ENCODE data around the gene SDK1.

SDK1 gene

GRCh38 chr7:3345699-3346481 lies 44.8 kb downstream of the SDK1 start:
- DNase-seq, result no peak

- DNase-seq, result no peak
Observed at GRCh38 chr7:3349126-3349525, 48.1 kb downstream of the SDK1 start.

GRCh38 chr7:3356173-3356572 lies 55.1 kb downstream of the SDK1 start:
- no peak for DNase-seq

GRCh38 chr7:3358991-3359390 lies 57.9 kb downstream of the SDK1 start:
- no peak for DNase-seq

- peak; percentile 5 for DNase-seq
Observed at GRCh38 chr7:3367261-3367660, 66.2 kb downstream of the SDK1 start.

GRCh38 chr7:3370068-3370830 lies 69.2 kb downstream of the SDK1 start:
- DNase-seq, result no peak

- DNase-seq, result no peak
Observed at GRCh38 chr7:3370921-3371320, 69.9 kb downstream of the SDK1 start.

- DNase-seq, result peak; percentile 28
Observed at GRCh38 chr7:3371601-3372000, 70.5 kb downstream of the SDK1 start.

GRCh38 chr7:3374239-3374638 lies 73.2 kb downstream of the SDK1 start:
- no peak for DNase-seq

- no peak for DNase-seq
Observed at GRCh38 chr7:3378390-3379150, 77.5 kb downstream of the SDK1 start.

- DNase-seq, result no peak
Observed at GRCh38 chr7:3380034-3380433, 79.0 kb downstream of the SDK1 start.

GRCh38 chr7:3380886-3381685 lies 80.0 kb downstream of the SDK1 start:
- DNase-seq, result no peak

- no peak for DNase-seq
Observed at GRCh38 chr7:3386423-3387190, 85.6 kb downstream of the SDK1 start.

GRCh38 chr7:3393862-3394261 lies 92.8 kb downstream of the SDK1 start:
- peak; percentile 5 for DNase-seq

- DNase-seq, result no peak
Observed at GRCh38 chr7:3397324-3397723, 96.3 kb downstream of the SDK1 start.

- DNase-seq, result peak; percentile 4
Observed at GRCh38 chr7:3399858-3400257, 98.8 kb downstream of the SDK1 start.

GRCh38 chr7:3404501-3404900 lies 103.4 kb downstream of the SDK1 start:
- DNase-seq, result peak; percentile 38

- no peak for DNase-seq
Observed at GRCh38 chr7:3408814-3409595, 108.0 kb downstream of the SDK1 start.

GRCh38 chr7:3412871-3413270 lies 111.8 kb downstream of the SDK1 start:
- no peak for DNase-seq

GRCh38 chr7:3415861-3416312 lies 114.8 kb downstream of the SDK1 start:
- no peak for DNase-seq

- no peak for DNase-seq
Observed at GRCh38 chr7:3416453-3416852, 115.4 kb downstream of the SDK1 start.
